Naive thymus-derived CD8-positive, alpha-beta T cell (primary cell): ENCODE results near the gene PAX5. TPM values are rescaled to one million over a fixed set of nuclear protein-coding genes. Genes with fewer than 3 reads are reported as not detected.

ENCODE experiments used
- ATAC-seq, 2 donors: fragments of 150-1000 bp; cut with Tn5 transposase in 1 of 2; sonication (Bioruptor Pico), chemical (Tn5 transposase) in 1 of 2; 1 replicate in 1 of 2; 2 replicates in 1 of 2; pipeline ENCODE4 v1.10.0; 2021; ENCODE audit warnings: mild to moderate bottlenecking in 2 of 2, moderate library complexity in 2 of 2
- POLR2A ChIA-PET: fragments of 350-600 bp; sonication (Branson Sonifier 250); formaldehyde crosslinking; loops from one replicate; lab custom pipeline; 2021; ENCODE audit warnings: antibody characterized with exemption; lab: Charles Lee
- DNase-seq, 10 donors: peaks; one replicate each; pipeline versions ENCODE4 v3.0.0 to v3.0.0-alpha.2; 2020 to 2022
- H3K27ac Mint-ChIP-seq, 10 donors: one replicate each; pipeline ENCODE4 v1.8.0; 2020 to 2022; ENCODE audit warnings: mild to moderate bottlenecking in 10 of 10, mixed read lengths in 10 of 10, moderate library complexity in 4 of 10, inconsistent platforms in 1 of 10
- H3K27me3 Mint-ChIP-seq, 5 donors: one replicate each; pipeline ENCODE4 v1.8.0; 2021 to 2022; ENCODE audit warnings: mixed read lengths in 5 of 5
- H3K36me3 Mint-ChIP-seq, 3 donors: one replicate each; pipeline ENCODE4 v1.8.0; 2020 to 2022; ENCODE audit warnings: mixed read lengths in 3 of 3, mild to moderate bottlenecking in 2 of 3, inconsistent platforms in 1 of 3
- H3K4me1 Mint-ChIP-seq, 4 donors: one replicate each; pipeline ENCODE4 v1.8.0; 2021 to 2022; ENCODE audit warnings: mixed read lengths in 4 of 4
- H3K4me3 Mint-ChIP-seq, 10 donors: one replicate each; pipeline ENCODE4 v1.8.0; 2020 to 2022; ENCODE audit warnings: mild to moderate bottlenecking in 10 of 10, mixed read lengths in 10 of 10, moderate library complexity in 6 of 10, inconsistent platforms in 1 of 10
- H3K9me3 Mint-ChIP-seq, 9 donors: one replicate each; pipeline ENCODE4 v1.8.0; 2020 to 2022; ENCODE audit warnings: mixed read lengths in 9 of 9, mild to moderate bottlenecking in 3 of 9, inconsistent platforms in 1 of 9, moderate library complexity in 1 of 9
- polyA plus RNA-seq, 3 donors: library from polyadenylated mRNA; unstranded; fragments of 300-500 nt; fragmentation: Illumina TruSeq; gene quantifications; one replicate each; pipeline ENCODE4 v1.2.3, GENCODE V29; 2021
- total RNA-seq, 8 experiments: library from RNA in 2 of 8; stranded (reverse) in 2 of 8; gene quantifications; one replicate each; pipeline ENCODE4 v1.2.3 and lab custom pipeline; 2021 to 2026

Gene PAX5
- total and polyA plus RNA-seq, 5 experiments from 2014 or later, result 0.12 to 8.7 (median 8.5) TPM; not detected in 2

DNA sequence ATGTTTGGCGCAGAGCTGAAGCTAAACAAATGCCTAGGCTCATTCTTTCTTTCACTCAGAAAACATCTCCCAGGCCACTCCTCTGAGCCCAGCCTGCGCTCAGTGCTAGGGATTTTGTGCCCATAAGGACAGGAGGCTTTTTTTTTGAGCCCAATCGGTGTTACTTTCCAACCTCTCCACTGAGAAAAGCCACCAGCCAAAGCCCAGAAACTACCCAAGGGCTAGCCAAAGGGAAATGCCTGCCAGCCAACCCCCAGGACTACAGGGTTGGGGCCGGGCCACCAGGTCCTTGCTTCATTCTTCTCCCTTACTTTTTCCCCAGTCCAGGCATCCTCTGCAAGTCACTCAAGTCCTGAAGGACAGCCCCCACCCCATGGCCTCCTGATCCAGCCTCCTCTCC, 134.7 kb downstream of the PAX5 start:
- peak overlapping the region in 1 of 10 donors; percentile 23 for H3K27ac Mint-ChIP-seq
- no peak for ATAC-seq
- H3K4me1 Mint-ChIP-seq, result peaks cover 0 to 2% (median 0%) of the 10 kb centered on the region in 4 donors
- DNase-seq, result no peak
- no peaks in the 10 kb centered on the region for H3K36me3 Mint-ChIP-seq
- H3K9me3 Mint-ChIP-seq, result no peaks in the 10 kb centered on the region
- H3K4me3 Mint-ChIP-seq, result no peak overlapping the region
- POLR2A ChIA-PET, result no interaction called here
- peaks cover 0 to 32% (median 12%) of the 10 kb centered on the region in 5 donors for H3K27me3 Mint-ChIP-seq

DNA sequence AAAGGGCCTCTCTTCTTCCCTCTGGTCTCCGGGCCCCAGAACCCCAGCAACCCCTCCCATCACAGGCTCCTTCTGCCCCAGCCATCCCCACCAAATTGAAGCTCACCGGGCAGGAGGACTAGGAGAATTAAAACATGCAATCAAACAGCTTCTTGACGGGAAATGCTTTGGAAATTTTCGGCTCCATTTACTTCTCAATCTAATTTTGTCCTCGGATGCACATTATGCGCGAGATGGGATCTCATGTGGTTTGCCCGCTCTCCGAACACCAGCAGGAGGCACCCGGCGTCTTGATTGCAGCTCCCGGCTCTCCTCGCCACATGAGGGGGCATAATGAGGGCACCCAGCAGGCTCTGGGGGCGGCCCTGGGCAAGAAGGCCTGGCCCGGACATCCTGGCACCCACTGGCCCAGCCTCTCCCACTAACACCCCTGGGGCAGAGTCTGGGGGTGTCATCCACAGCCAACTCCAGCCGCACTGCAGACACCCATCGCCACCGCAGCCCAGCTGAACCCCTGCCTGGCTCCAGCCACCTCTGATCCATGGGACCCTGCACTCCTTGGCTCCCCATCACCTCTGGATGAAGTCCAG, 135.5 kb downstream of the PAX5 start:
- DNase-seq (no peak), ATAC-seq (no peak)
- Mint-ChIP-seq H3K9me3 (no peaks in the 10 kb centered on the region), H3K4me1 (peaks cover 0 to 2% (median 0%) of the 10 kb centered on the region in 4 donors), H3K36me3 (no peaks in the 10 kb centered on the region), H3K4me3 (no peak overlapping the region), H3K27ac (no peak overlapping the region), H3K27me3 (peaks cover 0 to 32% (median 12%) of the 10 kb centered on the region in 5 donors)
- POLR2A ChIA-PET, result no interaction called here

GRCh38 chr9:36897478-36897877, 136.6 kb downstream of the PAX5 start:
- ATAC-seq, result no peak
- peaks cover 0 to 2% (median 0%) of the 10 kb centered on the region in 4 donors for H3K4me1 Mint-ChIP-seq
- no peaks in the 10 kb centered on the region for H3K36me3 Mint-ChIP-seq
- H3K27ac Mint-ChIP-seq, result no peak overlapping the region
- POLR2A ChIA-PET, result no interaction called here
- no peak overlapping the region for H3K4me3 Mint-ChIP-seq
- DNase-seq, result no peak
- peaks cover 0 to 38% (median 14%) of the 10 kb centered on the region in 5 donors for H3K27me3 Mint-ChIP-seq
- no peaks in the 10 kb centered on the region for H3K9me3 Mint-ChIP-seq

GRCh38 chr9:36897019-36897418, 137.0 kb downstream of the PAX5 start:
- H3K27ac Mint-ChIP-seq, result no peak overlapping the region
- H3K4me1 Mint-ChIP-seq, result peaks cover 0 to 2% (median 0%) of the 10 kb centered on the region in 4 donors
- no peaks in the 10 kb centered on the region for H3K9me3 Mint-ChIP-seq
- H3K27me3 Mint-ChIP-seq, result peaks cover 0 to 43% (median 14%) of the 10 kb centered on the region in 5 donors
- POLR2A ChIA-PET, result no interaction called here
- H3K4me3 Mint-ChIP-seq, result no peak overlapping the region
- H3K36me3 Mint-ChIP-seq, result no peaks in the 10 kb centered on the region
- DNase-seq (no peak), ATAC-seq (no peak)

DNA sequence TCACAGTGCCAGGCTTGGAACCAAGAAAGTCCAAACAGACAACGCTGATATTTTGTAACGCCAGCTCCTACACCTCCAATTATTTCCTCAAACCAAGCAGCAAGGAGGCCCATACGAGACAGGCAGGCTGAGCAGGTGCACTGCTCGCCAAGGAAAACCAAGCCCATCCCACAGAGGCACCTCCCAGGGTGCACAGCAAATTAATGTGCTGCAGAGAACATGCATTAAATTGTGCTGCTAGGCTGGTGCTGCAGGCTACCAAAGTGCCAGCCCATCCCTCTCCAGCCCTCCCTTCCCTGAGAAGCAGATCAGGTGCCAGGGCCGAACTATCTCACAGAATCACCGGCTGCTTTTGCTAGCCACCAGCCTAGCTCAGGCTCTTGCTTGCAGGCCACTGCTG, 137.8 kb downstream of the PAX5 start:
- Mint-ChIP-seq H3K4me1 (peaks cover 0 to 2% (median 0%) of the 10 kb centered on the region in 4 donors), H3K36me3 (no peaks in the 10 kb centered on the region), H3K27ac (no peak overlapping the region), H3K27me3 (peaks cover 0 to 46% (median 15%) of the 10 kb centered on the region in 5 donors), H3K9me3 (no peaks in the 10 kb centered on the region), H3K4me3 (no peak overlapping the region)
- ATAC-seq (no peak), DNase-seq (no peak)
- POLR2A ChIA-PET, result no interaction called here

DNA sequence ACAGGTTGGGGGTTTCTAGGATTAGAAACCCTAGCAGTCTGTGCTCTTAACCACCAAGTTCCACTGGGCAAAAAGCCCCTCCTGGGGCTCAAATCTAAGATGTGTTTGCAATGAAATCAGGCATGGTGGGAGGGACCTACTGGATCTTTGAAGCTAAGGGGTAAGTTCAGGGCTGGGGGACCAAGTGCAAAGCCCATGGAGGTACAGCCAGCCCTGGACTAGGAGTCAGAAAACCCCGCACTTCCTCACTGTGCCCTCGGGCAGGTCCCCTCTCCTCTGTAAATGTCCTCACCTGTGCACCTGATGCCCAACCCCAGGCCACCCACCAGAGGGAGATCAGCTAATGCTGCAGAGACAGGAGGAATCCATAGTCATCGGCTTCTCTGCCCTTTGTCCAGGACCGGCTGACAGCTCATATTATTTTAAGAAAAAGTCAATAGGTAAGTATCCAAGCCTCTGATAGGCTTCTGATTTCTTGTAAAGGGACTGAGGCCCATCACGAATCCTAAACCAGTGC, 138.3 kb downstream of the PAX5 start:
- no peaks in the 10 kb centered on the region for H3K9me3 Mint-ChIP-seq
- DNase-seq, result no peak
- H3K36me3 Mint-ChIP-seq, result no peaks in the 10 kb centered on the region
- POLR2A ChIA-PET, result no interaction called here
- peaks cover 0 to 2% (median 0%) of the 10 kb centered on the region in 4 donors for H3K4me1 Mint-ChIP-seq
- no peak overlapping the region for H3K4me3 Mint-ChIP-seq
- peaks cover 0 to 42% (median 12%) of the 10 kb centered on the region in 5 donors for H3K27me3 Mint-ChIP-seq
- no peak for ATAC-seq
- no peak overlapping the region for H3K27ac Mint-ChIP-seq

GRCh38 chr9:36894695-36895310, 139.3 kb downstream of the PAX5 start:
- POLR2A ChIA-PET, result no interaction called here
- Mint-ChIP-seq H3K4me1 (no peaks in the 10 kb centered on the region), H3K9me3 (no peaks in the 10 kb centered on the region), H3K27me3 (peaks cover 0 to 32% (median 9%) of the 10 kb centered on the region in 5 donors), H3K27ac (no peak overlapping the region), H3K36me3 (no peaks in the 10 kb centered on the region), H3K4me3 (no peak overlapping the region)
- DNase-seq, result no peak
- ATAC-seq, result no peak

DNA sequence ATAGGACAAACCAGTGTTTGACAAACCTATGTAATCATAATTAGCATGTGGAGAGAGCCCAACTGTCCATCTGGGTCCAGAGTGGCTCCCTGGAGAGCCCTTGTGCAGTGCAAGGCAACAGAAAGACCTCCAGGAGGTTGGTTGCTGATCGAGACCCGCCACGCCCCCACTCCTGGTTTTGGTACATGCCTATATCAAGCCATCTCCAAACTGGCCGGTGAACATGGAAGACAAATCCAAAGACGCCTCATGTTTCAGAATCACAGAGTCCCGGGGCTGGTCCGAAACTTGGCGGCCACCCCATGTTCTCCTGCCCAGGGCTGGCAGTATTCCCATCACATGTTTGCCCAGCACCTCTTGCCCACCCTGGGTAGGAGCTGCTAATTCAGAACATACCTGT, 140.2 kb downstream of the PAX5 start:
- peaks cover 0 to 24% (median 5%) of the 10 kb centered on the region in 5 donors for H3K27me3 Mint-ChIP-seq
- H3K27ac Mint-ChIP-seq, result no peak overlapping the region
- DNase-seq, result no peak
- POLR2A ChIA-PET, result no interaction called here
- no peaks in the 10 kb centered on the region for H3K9me3 Mint-ChIP-seq
- no peaks in the 10 kb centered on the region for H3K36me3 Mint-ChIP-seq
- ATAC-seq, result no peak
- H3K4me3 Mint-ChIP-seq, result no peak overlapping the region
- no peaks in the 10 kb centered on the region for H3K4me1 Mint-ChIP-seq

DNA sequence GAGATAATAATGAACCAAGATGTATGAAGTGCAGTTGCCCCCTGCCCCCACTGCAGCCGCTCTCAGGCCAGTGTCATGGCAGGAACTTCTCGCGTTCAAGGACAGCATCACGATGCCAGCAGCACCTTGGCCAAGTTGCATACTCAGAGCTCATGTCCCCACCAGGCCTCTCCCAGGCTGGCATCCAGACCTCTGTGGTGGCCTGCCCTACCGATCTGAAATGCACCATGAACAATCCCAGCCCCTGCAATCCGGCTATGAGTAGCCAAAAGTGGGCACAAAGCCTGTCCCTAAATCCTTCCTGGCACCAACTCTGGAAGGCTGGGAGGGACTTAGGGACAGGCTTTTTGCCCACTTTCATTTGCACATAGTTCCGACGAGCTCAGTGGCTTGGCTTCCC, 140.9 kb downstream of the PAX5 start:
- Mint-ChIP-seq H3K27me3 (peaks cover 0 to 17% (median 4%) of the 10 kb centered on the region in 5 donors), H3K4me3 (no peak overlapping the region), H3K9me3 (no peaks in the 10 kb centered on the region), H3K27ac (no peak overlapping the region), H3K36me3 (no peaks in the 10 kb centered on the region), H3K4me1 (no peaks in the 10 kb centered on the region)
- DNase-seq (no peak), ATAC-seq (no peak)
- POLR2A ChIA-PET, result no interaction called here

DNA sequence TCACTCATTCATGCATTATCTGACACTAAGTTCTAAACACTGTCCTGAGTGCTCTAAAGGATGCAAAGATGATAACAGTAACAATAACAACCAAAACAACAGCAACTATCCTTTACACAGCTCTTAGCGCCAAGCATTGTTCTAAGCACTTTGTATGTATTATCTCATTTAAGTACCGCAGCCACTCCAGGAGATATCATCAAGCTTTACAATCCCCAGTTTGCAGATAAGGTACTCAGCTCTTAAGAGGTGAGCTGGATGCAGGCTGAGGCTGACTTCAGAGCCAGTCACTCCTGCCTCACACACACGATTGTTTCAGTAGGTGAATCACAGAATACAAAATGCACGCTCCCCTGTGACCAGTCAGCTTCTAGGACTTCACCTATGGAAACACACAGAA, 141.8 kb downstream of the PAX5 start:
- Mint-ChIP-seq H3K4me3 (no peak overlapping the region), H3K27ac (no peak overlapping the region), H3K4me1 (no peaks in the 10 kb centered on the region), H3K27me3 (peaks cover 4 to 17% (median 6%) of the 10 kb centered on the region in 5 donors), H3K9me3 (no peaks in the 10 kb centered on the region), H3K36me3 (no peaks in the 10 kb centered on the region)
- POLR2A ChIA-PET, result no interaction called here
- DNase-seq, result no peak
- no peak for ATAC-seq

- Mint-ChIP-seq H3K36me3 (no peaks in the 10 kb centered on the region), H3K4me3 (no peak overlapping the region), H3K27ac (no peak overlapping the region), H3K27me3 (peaks cover 0 to 17% (median 8%) of the 10 kb centered on the region in 5 donors), H3K4me1 (no peaks in the 10 kb centered on the region), H3K9me3 (no peaks in the 10 kb centered on the region)
- POLR2A ChIA-PET, result no interaction called here
- no peak for DNase-seq
- ATAC-seq, result no peak
These were observed 142.7 kb downstream of the PAX5 start for GRCh38 chr9:36891341-36891811.

- Mint-ChIP-seq H3K36me3 (no peaks in the 10 kb centered on the region), H3K4me3 (no peak overlapping the region), H3K27me3 (peaks cover 2 to 18% (median 9%) of the 10 kb centered on the region in 5 donors), H3K4me1 (no peaks in the 10 kb centered on the region), H3K27ac (no peak overlapping the region), H3K9me3 (no peaks in the 10 kb centered on the region)
- POLR2A ChIA-PET, result no interaction called here
- no peak for ATAC-seq
- DNase-seq, result no peak
These were observed 144.2 kb downstream of the PAX5 start for GRCh38 chr9:36889844-36890243.

GRCh38 chr9:36888551-36888950, 145.5 kb downstream of the PAX5 start:
- H3K27ac Mint-ChIP-seq, result no peak overlapping the region

More at GRCh38 chr9:36888551-36888950, 145.5 kb downstream of the PAX5 start:
- Mint-ChIP-seq H3K27me3 (peaks cover 4 to 19% (median 11%) of the 10 kb centered on the region in 5 donors), H3K4me1 (no peaks in the 10 kb centered on the region), H3K9me3 (peaks cover 0 to 2% (median 0%) of the 10 kb centered on the region in 9 donors), H3K4me3 (no peak overlapping the region), H3K36me3 (no peaks in the 10 kb centered on the region)
- no peak for DNase-seq
- no peak for ATAC-seq
- POLR2A ChIA-PET, result no interaction called here
